ENCODE data around the gene CCR8.

CCR8 gene

DNA sequence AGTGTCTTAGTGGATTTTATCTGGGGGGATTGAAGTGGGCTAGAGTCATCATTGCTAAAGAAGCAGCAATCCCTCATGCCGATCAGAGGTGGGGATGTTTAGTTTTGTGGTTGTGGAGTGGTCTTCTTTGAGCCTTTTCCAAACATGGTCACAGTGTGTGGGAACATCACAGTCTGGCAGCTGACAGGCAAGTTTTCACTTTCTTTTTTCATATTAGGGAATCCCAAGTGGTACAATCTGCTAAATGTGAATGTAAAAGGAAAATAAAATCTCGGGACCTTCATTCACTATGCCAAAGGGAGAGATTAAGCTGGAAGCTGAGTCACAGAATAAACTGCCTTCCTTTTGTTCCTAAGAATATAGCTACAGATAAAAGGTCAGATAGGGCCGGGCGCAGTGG lies 39.3 kb upstream of the CCR8 start:
- no peak overlapping the region for H3K9ac ChIP-seq (ENCODE audit: low read length)
- peaks cover 5% of the 10 kb centered on the region for H3K27me3 ChIP-seq (ENCODE audit: control insufficient read depth, insufficient read depth, low read length)
- peaks cover 8% of the 10 kb centered on the region for H3K4me1 ChIP-seq (ENCODE audit: control insufficient read depth, insufficient read depth, low read length)
- H3K36me3 ChIP-seq (ENCODE audit: control insufficient read depth, insufficient read depth, low read length) = no peaks in the 10 kb centered on the region
- no peak overlapping the region for H3K4me3 ChIP-seq (ENCODE audit: low read length)
- no peaks in the 10 kb centered on the region for H3K9me3 ChIP-seq (ENCODE audit: control insufficient read depth, low read length)

DNA sequence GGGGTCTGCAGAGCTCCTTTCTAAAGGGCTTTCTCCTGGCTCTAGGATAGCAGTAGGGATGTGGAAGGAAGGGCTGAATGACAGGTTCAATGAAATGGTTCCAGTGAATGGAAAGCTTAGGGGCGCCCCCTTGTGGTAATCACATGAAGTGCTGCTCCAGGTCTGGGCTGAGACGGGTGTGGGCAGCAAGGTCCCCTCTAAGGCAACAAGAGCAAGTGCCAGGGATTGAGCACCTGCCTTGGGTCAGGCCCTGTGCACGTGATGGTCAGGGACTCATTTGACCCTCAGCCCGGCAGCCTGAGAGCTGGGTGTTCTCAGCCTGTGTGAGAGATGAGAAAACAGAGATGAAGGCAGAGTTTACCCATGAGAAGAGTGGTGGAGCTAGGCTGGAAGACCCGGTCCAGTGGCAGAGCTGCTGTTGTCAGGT lies 37.6 kb upstream of the CCR8 start:
- Histone ChIP-seq H3K9me3 (ENCODE audit: control insufficient read depth, low read length) (no peaks in the 10 kb centered on the region), H3K9ac (ENCODE audit: low read length) (no peak overlapping the region), H3K27me3 (ENCODE audit: control insufficient read depth, insufficient read depth, low read length) (peaks cover 5% of the 10 kb centered on the region), H3K4me3 (ENCODE audit: low read length) (no peak overlapping the region), H3K36me3 (ENCODE audit: control insufficient read depth, insufficient read depth, low read length) (no peaks in the 10 kb centered on the region), H3K4me1 (ENCODE audit: control insufficient read depth, insufficient read depth, low read length) (peaks cover 8% of the 10 kb centered on the region)

DNA sequence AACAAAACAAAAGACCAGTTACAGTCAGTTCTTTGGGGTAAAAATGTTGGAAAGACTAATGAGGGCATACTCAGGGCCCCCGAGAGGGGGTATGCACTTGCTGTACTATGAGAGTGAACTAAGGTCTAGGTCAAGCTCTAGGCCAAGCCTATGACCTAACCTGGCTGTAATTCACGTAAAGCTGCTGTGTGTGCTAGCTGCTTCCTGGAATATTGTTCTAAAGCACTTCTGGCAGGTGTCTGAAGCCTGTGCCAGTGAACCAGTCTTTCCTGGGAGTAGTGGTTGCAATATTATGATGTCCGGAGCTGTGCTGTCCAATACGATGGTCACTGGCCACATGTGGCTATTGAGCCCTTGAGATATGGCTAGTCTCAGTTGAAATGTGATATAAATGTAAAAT lies 36.5 kb upstream of the CCR8 start:
- no peak overlapping the region for H3K4me3 ChIP-seq (ENCODE audit: low read length)
- no peak overlapping the region for H3K9ac ChIP-seq (ENCODE audit: low read length)
- peaks cover 5% of the 10 kb centered on the region for H3K27me3 ChIP-seq (ENCODE audit: control insufficient read depth, insufficient read depth, low read length)
- H3K36me3 ChIP-seq (ENCODE audit: control insufficient read depth, insufficient read depth, low read length) = no peaks in the 10 kb centered on the region
- H3K4me1 ChIP-seq (ENCODE audit: control insufficient read depth, insufficient read depth, low read length) = peaks cover 8% of the 10 kb centered on the region
- H3K9me3 ChIP-seq (ENCODE audit: control insufficient read depth, low read length) = no peaks in the 10 kb centered on the region

DNA sequence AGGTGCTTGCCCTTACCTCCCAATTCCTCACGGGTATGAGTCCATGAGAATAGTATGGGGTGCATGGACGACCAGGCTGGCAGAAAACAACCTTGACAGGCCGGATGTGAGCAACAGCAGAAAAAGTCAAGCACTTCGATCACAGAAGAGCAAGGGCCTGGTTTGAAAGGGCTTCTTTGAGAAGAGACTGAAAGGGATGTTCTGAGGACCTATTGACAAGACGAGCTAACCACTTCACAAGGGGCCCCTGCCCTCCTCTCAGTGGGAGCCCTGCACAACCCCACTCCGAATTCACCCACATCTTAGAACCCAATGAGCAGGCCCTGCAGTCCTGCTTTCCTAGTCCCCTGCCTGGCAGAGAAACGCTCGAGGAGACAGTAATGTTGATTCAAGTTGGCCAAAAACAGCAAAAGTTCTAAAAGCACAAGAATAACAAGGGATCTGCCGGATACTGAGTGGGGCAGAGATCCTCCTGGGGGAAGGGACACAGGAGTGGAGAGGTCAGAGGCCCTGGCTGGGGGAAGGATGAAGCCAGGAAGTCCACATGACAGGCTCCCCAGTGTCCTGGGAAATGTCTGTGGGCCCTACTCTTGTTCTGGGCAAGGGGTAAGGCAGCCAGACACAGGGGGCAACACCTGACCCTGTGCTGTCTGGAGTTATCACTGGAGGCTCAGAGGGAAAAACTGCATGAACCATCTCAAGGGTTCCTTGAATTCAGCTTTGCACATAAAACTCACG lies 34.9 kb upstream of the CCR8 start:
- H3K4me1 ChIP-seq (ENCODE audit: control insufficient read depth, insufficient read depth, low read length) = peaks cover 8% of the 10 kb centered on the region
- no peaks in the 10 kb centered on the region for H3K9me3 ChIP-seq (ENCODE audit: control insufficient read depth, low read length)
- no peak overlapping the region for H3K9ac ChIP-seq (ENCODE audit: low read length)
- peaks cover 5% of the 10 kb centered on the region for H3K27me3 ChIP-seq (ENCODE audit: control insufficient read depth, insufficient read depth, low read length)
- no peak overlapping the region for H3K4me3 ChIP-seq (ENCODE audit: low read length)
- no peaks in the 10 kb centered on the region for H3K36me3 ChIP-seq (ENCODE audit: control insufficient read depth, insufficient read depth, low read length)

DNA sequence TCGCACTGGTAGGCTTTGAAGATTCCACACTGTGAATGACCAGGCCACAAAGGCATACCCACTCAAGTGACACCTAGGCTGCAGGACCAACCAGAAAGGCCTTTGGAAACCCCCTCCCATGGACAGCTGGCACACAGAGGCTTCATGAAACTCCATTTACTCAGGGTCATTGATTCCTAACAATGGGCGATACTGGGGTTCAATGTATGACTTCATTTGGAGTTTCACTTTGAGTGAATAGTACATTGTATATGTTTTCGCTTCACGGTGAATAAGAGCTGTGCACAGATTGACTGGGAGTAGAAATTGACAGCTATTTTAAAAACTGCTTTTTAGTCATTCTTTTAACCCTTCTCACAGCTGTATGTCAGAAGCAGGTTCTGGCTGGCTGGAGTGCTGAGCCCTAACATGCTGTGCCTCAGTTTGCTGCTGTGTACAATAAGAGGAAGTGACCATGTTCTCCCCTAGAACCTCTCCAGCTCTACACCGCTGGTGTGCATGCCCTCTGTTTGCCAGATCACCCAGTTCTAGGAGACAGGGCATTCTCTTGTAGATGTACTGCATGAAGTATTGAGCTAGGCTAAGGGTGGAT lies 34.2 kb upstream of the CCR8 start:
- peaks cover 5% of the 10 kb centered on the region for H3K27me3 ChIP-seq (ENCODE audit: control insufficient read depth, insufficient read depth, low read length)
- H3K4me1 ChIP-seq (ENCODE audit: control insufficient read depth, insufficient read depth, low read length) = peaks cover 8% of the 10 kb centered on the region
- no peaks in the 10 kb centered on the region for H3K9me3 ChIP-seq (ENCODE audit: control insufficient read depth, low read length)
- no peak overlapping the region for H3K9ac ChIP-seq (ENCODE audit: low read length)
- H3K4me3 ChIP-seq (ENCODE audit: low read length) = no peak overlapping the region
- no peaks in the 10 kb centered on the region for H3K36me3 ChIP-seq (ENCODE audit: control insufficient read depth, insufficient read depth, low read length)

DNA sequence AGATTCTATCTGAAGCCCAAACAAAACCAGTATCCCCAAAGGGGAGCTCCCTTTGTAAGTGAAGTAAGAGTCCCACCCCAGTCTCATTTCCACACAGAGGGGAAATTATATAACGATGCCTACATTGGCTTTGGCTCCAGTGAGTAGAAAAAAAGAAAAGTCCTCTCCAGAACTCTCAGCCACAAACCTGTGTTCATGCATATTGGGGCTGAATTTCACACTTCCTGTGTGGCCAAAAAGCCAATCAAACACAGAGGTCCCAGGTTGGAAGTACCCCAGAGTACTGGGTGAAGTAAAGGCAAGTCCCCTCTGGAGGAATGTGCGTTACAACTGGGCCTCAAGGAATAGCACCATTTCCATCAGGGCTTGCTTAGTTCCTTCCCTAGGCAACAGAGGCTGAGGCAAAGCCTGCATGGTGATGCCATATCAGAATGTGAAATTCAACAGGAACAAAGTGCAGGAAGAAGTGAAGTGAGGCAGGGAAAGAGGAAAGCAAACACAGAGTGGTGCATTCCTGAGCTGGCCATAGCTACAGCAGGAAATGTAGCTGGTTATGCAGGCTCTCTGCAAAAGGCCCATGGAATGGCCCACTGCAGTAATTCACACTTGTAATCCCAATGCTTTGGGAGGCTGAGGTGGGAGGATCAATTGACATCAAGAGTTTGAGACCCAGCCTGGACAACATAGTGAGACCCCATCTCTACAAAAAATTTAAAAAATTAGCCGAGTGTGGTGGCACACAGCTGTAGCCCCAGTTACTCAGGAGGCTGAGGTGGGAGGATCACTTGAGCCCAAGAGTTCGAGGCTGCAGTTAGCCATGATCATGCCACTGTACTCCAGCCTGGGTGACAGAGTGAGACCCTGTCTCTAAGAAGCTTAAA lies 33.1 kb upstream of the CCR8 start:
- Histone ChIP-seq H3K4me1 (ENCODE audit: control insufficient read depth, insufficient read depth, low read length) (peaks cover 3% of the 10 kb centered on the region), H3K9me3 (ENCODE audit: control insufficient read depth, low read length) (no peaks in the 10 kb centered on the region), H3K27me3 (ENCODE audit: control insufficient read depth, insufficient read depth, low read length) (peaks cover 5% of the 10 kb centered on the region), H3K36me3 (ENCODE audit: control insufficient read depth, insufficient read depth, low read length) (no peaks in the 10 kb centered on the region), H3K4me3 (ENCODE audit: low read length) (no peak overlapping the region), H3K9ac (ENCODE audit: low read length) (no peak overlapping the region)

DNA sequence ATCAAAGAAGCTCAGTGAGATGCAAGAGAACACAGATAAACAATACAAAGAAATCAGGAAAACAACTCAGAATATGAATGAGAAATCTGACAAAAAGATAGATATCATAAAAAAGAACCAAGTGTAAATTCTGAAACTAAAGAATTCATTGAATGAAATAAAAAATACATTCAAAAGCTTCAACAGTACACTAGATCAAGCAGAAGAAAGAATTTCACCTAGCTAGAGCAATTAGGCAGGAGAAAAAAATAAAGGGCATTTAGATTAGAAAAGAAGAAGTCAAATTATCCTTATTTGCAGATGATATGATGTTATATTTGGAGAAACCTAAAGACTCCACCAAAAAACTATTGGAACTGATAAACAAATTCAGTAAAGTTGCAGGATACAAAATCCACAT lies 30.2 kb upstream of the CCR8 start:
- Histone ChIP-seq H3K4me1 (ENCODE audit: control insufficient read depth, insufficient read depth, low read length) (no peaks in the 10 kb centered on the region), H3K27me3 (ENCODE audit: control insufficient read depth, insufficient read depth, low read length) (no peaks in the 10 kb centered on the region), H3K9ac (ENCODE audit: low read length) (no peak overlapping the region), H3K36me3 (ENCODE audit: control insufficient read depth, insufficient read depth, low read length) (no peaks in the 10 kb centered on the region), H3K4me3 (ENCODE audit: low read length) (no peak overlapping the region), H3K9me3 (ENCODE audit: control insufficient read depth, low read length) (no peaks in the 10 kb centered on the region)

DNA sequence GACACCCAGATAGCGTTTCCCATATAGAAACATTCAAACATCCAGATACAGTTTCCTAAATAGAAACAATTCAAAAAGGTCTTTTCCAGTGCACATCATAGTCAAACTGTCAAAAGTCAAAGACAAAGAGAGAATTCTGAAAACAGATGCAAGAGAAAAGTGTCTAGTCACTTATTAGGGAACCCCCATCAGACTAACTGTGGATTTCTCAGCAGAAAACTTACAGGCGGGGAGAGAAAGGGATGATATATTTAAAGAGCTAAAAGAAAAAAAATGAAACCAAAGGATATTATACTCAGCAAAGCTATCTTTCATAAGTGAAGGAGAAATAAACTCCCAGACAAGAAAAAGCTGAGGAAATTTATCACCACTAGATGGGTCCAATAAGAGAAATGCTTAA lies 27.3 kb upstream of the CCR8 start:
- Histone ChIP-seq H3K9ac (ENCODE audit: low read length) (no peak overlapping the region), H3K4me1 (ENCODE audit: control insufficient read depth, insufficient read depth, low read length) (no peaks in the 10 kb centered on the region), H3K9me3 (ENCODE audit: control insufficient read depth, low read length) (no peaks in the 10 kb centered on the region), H3K27me3 (ENCODE audit: control insufficient read depth, insufficient read depth, low read length) (no peaks in the 10 kb centered on the region), H3K36me3 (ENCODE audit: control insufficient read depth, insufficient read depth, low read length) (no peaks in the 10 kb centered on the region), H3K4me3 (ENCODE audit: low read length) (no peak overlapping the region)

DNA sequence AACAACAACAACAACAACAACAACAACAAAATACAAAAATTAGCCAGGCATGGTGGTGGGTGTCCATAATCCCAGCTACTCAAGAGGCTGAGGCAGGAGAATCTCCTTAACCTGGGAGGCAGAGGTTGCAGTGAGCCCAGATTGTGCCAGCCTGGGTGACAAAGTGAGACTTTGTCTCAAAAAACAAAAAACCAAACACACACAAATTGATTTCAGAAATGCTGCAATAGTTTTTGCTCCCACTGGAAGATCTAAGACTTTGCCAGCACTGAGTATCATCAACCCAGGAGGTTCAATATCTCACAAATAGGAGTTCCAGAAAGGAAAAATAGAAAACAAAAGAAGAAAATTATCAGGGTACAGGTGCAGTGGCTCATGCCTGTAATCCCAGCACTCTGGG lies 16.2 kb upstream of the CCR8 start:
- H3K27me3 ChIP-seq (ENCODE audit: control insufficient read depth, insufficient read depth, low read length) = no peaks in the 10 kb centered on the region
- H3K9ac ChIP-seq (ENCODE audit: low read length) = no peak overlapping the region
- peaks cover 4% of the 10 kb centered on the region for H3K4me1 ChIP-seq (ENCODE audit: control insufficient read depth, insufficient read depth, low read length)
- no peak overlapping the region for H3K4me3 ChIP-seq (ENCODE audit: low read length)
- H3K36me3 ChIP-seq (ENCODE audit: control insufficient read depth, insufficient read depth, low read length) = no peaks in the 10 kb centered on the region
- H3K9me3 ChIP-seq (ENCODE audit: control insufficient read depth, low read length) = no peaks in the 10 kb centered on the region

DNA sequence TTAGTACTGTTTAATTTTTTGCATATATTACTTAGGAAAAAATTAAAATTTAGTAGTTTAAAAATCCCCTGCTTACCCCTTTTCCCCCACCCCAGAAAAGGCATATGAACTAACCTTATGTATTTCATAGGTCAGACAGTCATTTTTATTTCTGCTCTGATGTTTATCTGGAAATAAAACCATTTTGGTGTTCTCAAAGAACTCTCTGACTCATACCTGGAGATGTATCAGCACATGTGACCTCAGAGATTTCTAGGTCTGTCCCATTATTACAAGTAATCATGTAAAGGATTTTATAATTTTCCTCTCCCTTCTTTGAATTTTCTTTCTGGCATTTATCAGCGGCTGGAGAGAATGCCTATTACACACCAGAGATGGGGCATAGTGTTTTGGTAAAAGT lies 14.1 kb upstream of the CCR8 start:
- no peak overlapping the region for H3K9ac ChIP-seq (ENCODE audit: low read length)
- H3K9me3 ChIP-seq (ENCODE audit: control insufficient read depth, low read length) = no peaks in the 10 kb centered on the region
- H3K4me1 ChIP-seq (ENCODE audit: control insufficient read depth, insufficient read depth, low read length) = peaks cover 4% of the 10 kb centered on the region
- no peak overlapping the region for H3K4me3 ChIP-seq (ENCODE audit: low read length)
- H3K27me3 ChIP-seq (ENCODE audit: control insufficient read depth, insufficient read depth, low read length) = no peaks in the 10 kb centered on the region
- no peaks in the 10 kb centered on the region for H3K36me3 ChIP-seq (ENCODE audit: control insufficient read depth, insufficient read depth, low read length)

DNA sequence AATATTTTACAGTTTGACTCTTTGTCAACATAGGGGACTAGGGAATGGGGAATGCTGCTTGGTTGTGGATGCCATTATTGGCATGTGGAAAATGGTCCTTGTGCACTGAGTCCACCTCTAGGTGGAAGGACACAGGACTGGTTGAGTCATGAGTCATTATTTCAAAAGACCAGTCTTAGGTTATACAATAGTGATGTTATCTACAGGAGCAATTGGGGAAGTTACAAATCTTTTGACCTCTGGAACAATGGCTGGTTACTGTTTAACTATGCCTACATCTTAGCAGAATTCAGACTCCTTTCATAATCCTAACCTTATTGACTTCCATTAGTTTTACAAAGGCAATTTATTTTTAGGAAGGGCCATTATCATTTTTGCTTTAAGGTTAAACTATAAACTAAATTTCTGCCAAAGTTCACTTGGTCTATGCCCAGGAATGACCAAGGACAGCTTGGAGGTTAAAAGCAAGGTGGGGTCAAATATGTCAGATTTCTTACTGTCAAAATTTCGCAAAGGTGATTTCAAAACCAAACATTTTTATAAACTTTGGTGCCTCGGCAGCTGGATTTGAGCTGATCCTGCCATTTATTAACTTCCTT lies 11.8 kb upstream of the CCR8 start:
- Histone ChIP-seq H3K4me1 (ENCODE audit: control insufficient read depth, insufficient read depth, low read length) (peaks cover 4% of the 10 kb centered on the region), H3K4me3 (ENCODE audit: low read length) (no peak overlapping the region), H3K9me3 (ENCODE audit: control insufficient read depth, low read length) (no peaks in the 10 kb centered on the region), H3K36me3 (ENCODE audit: control insufficient read depth, insufficient read depth, low read length) (no peaks in the 10 kb centered on the region), H3K9ac (ENCODE audit: low read length) (no peak overlapping the region), H3K27me3 (ENCODE audit: control insufficient read depth, insufficient read depth, low read length) (no peaks in the 10 kb centered on the region)

DNA sequence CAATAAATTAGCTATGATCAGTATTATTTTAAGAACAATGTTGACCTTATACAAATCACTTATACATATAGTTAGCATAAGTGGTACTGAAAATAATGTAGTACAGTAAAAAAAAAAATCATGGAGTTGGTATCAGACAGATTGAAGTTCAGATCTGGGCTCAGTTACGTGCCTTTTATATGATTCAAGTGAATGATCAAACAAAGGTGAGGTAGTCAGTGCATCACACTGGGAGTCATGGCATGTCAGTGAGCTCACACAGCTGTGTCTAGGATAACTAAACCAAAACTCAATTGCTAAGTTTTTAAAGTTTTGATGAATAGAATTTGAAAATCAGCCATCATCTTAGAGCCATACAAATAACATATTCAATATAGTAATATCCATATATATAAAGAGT lies 11.2 kb upstream of the CCR8 start:
- Histone ChIP-seq H3K27me3 (ENCODE audit: control insufficient read depth, insufficient read depth, low read length) (no peaks in the 10 kb centered on the region), H3K4me3 (ENCODE audit: low read length) (no peak overlapping the region), H3K9me3 (ENCODE audit: control insufficient read depth, low read length) (no peaks in the 10 kb centered on the region), H3K4me1 (ENCODE audit: control insufficient read depth, insufficient read depth, low read length) (peaks cover 4% of the 10 kb centered on the region), H3K9ac (ENCODE audit: low read length) (no peak overlapping the region), H3K36me3 (ENCODE audit: control insufficient read depth, insufficient read depth, low read length) (no peaks in the 10 kb centered on the region)
